Stimulated activated CD4-positive, alpha-beta T cell treated with anti-CD3 and anti-CD28 coated beads, Interleukin-1b, Interleukin-23, amount 100 ng/mL, for 48 hours (primary cell): ENCODE measurements around the gene PLSCR4.

Experiments used
- DNase-seq: peaks from one replicate; pipeline ENCODE4 v3.0.0-alpha.2; 2020

PLSCR4 gene

GRCh38 chr3:146159616-146160320, 91.1 kb downstream of the PLSCR4 start:
- no peak for DNase-seq

- DNase-seq = no peak
Observed at GRCh38 chr3:146159037-146159436, 91.9 kb downstream of the PLSCR4 start.

- DNase-seq = no peak
Observed at GRCh38 chr3:146157325-146158060, 93.4 kb downstream of the PLSCR4 start.

- DNase-seq = no peak
Observed at GRCh38 chr3:146156666-146157314, 94.1 kb downstream of the PLSCR4 start.

- DNase-seq = no peak
Observed at GRCh38 chr3:146156095-146156494, 94.8 kb downstream of the PLSCR4 start.

- DNase-seq = no peak
Observed at GRCh38 chr3:146154995-146155394, 95.9 kb downstream of the PLSCR4 start.

GRCh38 chr3:146154316-146154715, 96.6 kb downstream of the PLSCR4 start:
- DNase-seq = no peak

- no peak for DNase-seq
Observed at GRCh38 chr3:146153429-146153828, 97.5 kb downstream of the PLSCR4 start.

- no peak for DNase-seq
Observed at GRCh38 chr3:146152834-146153233, 98.1 kb downstream of the PLSCR4 start.

- no peak for DNase-seq
Observed at GRCh38 chr3:146148468-146148931, 102.4 kb downstream of the PLSCR4 start.

- no peak for DNase-seq
Observed at GRCh38 chr3:146145642-146146041, 105.3 kb downstream of the PLSCR4 start.

GRCh38 chr3:146142757-146143156, 108.1 kb downstream of the PLSCR4 start:
- DNase-seq = no peak
